Mucosa of gallbladder (tissue), 1 donor: ENCODE data around the gene VSX1. TPM values are rescaled to one million over a fixed set of nuclear protein-coding genes. Genes with fewer than 3 reads are reported as not detected.

Experiments used
- DNase-seq: peaks from one replicate; pipeline ENCODE4 v3.0.0-alpha.2; 2020; ENCODE audit warnings: low spot score
- total RNA-seq: library from RNA; stranded (reverse); gene quantifications from one replicate; pipeline ENCODE4 v1.2.1, GENCODE V29; 2021
- donor health status: DM: no; HTN: no; CAD: no.

Gene VSX1
- total RNA-seq, 1 donor from 2014 or later: not detected

DNA sequence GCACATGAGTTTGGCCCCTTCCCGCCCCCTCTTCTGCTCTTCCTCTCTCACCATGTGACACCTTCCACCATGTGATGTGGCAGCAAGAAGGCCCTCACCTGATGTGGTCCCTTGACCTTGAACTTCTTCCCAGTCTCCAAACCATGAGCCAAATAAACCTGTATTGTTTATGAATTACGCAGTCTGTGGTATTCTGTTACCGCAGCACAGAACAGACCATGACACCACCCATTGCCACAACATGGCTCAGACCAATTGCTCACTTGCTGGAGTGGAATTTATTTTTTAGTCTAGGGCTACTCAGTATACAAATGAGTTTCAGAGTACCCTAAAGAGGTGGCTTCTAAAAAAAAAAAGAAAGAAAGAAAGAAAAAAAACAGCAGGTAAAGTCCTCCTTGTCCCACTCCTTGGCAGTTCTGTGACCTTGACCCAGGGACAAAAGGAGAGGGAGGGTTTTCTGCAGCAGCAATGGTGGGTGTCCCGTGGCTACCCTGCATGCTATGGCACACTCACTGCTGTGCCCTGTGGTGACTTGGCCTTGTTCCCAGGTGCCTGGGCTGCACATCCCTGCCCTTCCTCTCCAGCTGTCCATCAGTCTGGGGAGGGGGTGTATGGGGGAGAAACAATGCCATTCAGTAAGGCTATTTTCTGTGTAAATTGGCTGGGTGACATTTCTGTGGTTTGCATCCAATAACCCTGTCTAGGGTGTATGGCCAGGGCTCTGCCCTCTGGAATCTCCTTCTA lies 5.4 kb upstream of the VSX1 start:
- no peak for DNase-seq

DNA sequence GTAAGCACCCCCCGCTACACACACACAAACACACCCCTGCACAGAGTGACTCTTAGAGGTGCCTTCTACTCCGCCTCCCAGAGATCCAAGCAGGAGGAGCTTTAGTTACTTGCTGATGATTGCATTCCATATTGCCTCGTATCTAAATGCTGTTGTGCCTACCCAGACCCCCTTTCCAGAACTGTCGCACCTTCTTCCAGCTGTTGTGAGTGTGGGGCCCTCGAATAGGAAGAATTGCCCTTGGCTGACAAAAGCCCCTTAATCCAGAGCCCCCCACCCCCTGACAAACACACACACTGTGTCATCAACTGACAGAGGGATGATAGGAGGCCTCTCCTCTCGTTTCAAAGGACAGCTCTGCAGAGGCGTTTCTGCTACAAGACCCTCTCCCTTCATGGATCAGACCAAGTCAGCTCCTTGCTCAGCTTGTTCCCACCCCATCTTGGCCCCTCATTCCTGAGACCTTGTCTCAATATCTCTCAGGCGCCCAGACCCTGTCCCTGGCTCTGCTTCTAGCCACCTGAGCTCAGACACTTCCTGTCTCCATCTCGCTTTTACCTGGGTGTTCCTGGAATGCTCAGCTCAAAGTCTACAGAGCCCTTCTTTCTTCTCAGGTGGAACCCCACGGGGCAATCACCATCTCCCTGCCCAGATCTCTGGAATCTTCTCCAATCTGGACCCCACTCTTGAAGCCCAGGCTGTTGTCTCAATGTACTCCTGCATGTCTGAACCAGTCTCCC lies 4.0 kb upstream of the VSX1 start:
- no peak for DNase-seq

DNA sequence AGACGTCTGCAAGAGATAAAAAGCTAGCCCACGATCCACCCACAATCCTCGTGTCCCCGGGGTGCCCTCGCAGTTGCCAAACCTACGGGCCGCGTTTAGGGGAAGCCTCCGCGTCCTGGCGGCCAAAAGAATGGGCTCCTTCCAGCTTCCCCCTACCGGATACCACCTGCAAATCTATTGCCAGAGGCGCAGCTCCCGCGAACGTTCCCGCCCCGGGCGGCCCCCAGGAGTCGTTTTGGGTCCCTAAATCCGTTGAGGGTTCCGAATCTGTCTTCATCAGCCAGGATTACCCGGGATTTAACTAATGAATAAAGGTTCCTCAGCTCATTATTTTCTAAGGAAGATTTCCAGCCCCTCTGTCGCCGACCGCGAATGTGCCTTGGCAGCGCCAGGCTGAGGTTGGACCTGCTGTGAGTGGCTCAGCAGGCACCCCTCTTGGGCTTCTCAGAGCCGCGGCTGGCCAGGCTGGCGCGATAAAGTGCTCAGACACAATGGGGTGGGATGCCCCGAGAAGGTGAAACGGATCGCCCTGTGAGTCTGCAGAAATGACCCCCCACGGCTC lies 2.8 kb upstream of the VSX1 start:
- no peak for DNase-seq

DNA sequence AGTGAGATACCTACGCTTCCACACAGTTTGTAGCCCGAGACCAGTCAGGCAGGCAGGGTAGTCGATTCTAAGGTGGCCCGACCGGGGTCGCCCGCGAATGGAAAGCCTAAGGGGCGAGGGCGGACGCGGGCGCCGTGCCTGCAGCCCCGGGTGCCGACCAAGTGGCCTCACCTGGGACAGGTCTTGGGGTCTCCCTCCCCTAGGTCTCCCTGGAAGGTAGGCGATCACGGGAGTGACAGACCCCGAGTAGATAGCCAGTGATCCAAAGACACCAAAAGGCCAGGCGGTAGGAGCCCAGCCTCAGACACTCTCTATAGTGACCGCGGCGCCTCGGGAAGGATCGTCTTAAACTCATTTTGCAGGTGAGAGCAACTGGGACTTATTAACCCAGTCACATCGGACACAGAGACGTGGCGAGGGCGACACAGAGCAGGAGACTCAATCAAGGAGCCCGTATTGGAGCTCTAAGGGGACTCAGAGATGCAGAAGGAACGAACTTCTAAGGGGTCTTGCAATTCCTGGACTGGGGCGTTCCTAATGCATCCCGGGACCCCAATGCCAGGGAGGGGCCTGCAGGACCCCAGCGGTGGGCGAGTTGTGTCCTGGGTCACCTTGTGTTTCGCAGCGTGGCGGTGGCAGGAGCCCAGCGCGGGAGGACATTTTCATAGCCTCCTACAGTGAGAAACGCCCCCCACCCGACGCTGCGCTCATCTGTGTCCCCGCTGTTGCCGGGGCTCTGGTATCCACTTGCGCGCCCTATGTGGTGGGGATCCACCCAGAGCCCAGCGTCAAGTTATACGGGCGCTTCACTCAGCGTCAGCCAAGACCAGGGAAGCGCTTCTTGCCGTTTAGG lies 2.1 kb upstream of the VSX1 start:
- no peak for DNase-seq

DNA sequence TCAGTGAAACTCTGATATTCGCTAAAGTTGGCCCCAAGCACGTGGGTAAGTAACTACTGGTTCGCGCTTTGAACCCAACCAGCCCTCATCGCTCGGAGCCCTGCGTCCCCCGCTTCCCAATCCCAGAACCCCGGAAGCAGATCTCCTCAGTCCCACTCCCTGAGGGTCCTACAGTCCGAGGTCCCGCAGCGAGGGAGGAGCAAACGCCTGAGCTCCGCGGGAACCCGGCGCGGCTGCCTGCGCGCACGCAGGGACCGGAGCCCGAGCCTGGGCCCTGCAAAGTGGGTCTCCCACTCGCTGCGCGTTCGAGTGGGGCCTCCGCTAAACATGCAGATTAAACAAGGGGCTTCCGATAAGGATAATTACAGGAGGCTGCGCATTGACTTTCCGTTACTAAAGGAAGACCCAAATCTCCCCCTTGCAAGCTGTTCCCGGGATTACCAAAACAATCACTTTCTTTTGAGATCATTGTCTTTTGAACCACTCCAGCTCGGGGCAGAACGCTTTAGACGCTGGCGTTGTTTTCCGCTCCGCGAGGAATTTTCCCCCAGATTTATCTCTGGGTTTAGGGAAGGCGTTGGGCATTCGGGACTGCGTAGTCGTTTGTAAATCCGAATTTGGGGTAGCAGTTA lies 1.3 kb upstream of the VSX1 start:
- DNase-seq: no peak

DNA sequence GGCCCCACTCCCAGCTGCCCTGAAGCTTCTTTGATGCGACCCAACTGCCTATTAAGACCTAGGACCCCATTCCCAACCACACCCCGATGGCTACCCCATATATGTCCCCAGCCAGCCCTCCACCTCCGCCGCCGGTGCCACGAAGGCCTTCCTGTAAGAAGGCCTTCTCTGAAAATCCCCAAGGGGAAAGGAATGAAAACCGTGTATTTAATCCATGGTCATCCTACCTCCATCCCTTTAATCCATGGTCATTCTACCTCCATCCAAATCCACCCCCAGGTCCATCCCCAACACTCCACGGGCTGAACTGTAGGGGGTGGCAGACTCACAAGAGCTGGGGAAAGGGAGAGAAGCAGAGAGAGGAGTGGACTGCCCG lies 545 bp upstream of the VSX1 start:
- no peak for DNase-seq

DNA sequence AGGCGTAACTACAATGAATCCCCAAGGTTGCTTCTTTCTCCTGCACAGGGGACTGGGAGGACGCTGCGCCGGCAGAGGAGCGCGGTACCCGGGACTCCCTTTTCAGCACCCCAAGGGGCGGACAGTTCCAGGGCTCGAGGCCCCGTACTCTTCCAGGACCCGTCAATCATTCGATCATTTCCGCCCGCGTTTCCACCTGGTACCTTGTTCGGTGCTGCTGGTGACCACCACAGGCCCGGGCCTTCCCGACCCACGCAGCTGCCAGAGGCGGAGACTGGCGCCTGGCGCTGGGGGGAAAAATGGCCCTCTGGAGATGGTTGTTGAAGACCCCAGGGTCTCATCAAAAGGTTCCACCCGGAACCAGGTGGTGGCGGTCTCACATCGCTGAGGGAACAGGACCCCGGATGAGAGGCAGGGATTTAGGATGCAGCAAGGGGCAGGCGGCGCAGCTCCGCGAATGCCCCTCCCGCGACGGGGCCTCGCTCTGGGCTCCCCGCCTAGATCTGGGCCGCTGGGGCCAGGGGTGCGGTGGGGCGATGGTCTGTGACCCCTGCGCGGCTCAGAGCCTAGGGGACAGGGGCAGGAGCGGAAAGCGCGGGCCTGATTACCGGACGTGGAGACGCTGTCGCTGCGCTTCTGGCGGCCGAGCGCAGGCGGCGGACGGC lies 744 bp downstream of the VSX1 start:
- DNase-seq: no peak

DNA sequence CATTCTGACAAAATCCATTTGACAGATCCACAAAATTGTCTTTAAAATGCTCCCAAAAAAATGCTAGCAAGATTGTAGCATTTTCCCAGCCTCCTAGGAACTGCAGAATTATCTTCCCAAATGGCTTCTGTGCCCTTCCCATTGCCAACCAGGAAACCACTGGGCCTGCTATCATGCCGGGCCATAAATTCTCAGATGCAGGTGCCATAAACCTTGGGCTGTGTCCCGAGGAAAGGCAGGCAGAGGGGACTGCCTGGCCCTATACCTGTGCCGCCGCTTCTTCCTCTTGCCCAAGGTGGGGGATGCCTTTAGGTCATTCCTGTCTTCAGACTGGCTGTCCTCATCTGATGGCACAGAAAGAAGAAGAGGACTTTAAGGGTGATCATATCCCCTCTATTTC lies 2.8 kb downstream of the VSX1 start:
- no peak for DNase-seq

DNA sequence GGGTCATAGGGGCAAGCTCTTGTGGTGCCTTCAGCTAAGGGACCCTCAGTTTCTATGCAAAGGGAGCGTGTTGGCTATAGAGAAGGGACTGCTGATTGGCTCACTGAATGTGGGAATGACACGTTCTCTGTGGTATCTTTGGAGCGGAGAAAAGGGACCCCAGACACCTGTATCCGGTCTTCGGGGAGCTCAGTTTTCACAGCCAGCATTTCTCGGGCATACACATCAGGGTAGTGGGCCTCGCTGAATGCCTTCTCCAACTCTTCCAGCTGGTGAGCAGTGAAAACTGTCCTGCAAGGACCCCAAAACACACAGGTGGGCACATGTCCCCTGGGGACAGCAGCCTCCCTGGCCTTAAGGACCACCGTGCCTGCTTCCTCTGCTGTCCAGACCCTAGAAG lies 3.3 kb downstream of the VSX1 start:
- no peak for DNase-seq

DNA sequence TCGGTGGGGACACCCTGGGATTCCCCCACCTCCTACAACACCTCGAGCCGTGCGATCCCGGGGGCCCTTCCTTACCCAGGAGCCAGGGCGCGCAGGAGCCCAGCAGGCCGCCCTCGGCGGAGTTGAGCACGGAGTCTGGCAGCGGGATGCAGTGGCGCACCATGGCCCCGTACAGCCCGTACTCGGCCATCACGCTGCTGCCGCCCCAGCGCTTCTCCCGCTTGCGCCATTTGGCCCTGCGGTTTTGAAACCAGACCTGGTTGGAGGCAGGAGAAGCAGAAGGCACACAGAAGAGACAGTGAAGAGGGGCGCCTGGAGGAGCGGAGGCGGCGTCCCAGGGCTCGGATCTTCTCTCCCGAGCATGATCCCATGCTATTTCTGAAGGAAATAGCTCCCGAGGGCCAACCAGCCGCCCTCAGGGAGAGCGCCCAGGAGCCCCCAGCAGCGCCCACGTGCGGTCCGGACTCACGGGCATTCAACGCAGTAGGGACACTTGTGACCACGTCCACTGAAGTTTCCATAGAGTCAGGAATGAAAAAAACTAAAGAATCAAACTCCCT lies 4.3 kb downstream of the VSX1 start:
- DNase-seq: peak; percentile 10

DNA sequence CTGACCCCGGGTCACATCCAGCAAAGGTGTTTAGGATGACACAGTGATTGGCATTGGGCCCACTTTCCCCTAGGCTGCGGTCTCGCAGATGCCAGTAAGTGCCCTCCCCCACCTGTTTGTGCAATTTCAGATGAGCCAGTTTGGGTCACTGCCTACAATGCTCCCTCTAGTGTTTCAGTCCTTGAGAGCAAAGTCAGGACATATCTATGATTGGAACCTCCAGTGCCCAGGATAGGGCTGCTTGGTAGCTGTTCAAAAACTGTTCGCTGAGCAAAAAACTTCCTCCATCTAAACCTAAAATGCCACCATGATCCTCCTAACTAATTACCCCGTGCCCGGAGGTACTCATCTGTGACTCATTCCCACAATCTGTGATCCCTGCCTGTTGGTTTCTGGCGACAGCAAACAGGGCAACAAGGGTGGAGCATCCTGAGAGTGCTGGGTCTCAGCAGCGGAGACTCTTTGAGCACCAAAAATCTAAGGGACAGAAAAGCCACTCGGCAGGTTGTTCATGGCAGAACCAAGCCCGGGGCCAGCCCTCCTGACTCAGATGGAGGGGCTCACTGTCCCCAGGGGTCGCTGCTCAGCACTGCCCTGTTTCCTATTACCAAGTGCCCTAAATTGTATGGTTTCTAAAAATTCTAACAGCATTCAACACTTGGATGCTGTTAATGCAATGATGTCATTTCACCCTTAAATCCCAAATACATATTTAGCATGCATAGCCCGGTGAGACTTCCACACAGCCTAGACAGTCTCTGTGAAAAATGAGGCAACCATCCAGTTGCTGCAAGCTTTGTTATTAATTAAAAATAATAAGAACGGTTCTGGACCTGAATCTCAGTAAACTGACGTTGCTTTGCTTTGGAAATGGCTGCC lies 5.0 kb downstream of the VSX1 start:
- DNase-seq: peak; percentile 19

DNA sequence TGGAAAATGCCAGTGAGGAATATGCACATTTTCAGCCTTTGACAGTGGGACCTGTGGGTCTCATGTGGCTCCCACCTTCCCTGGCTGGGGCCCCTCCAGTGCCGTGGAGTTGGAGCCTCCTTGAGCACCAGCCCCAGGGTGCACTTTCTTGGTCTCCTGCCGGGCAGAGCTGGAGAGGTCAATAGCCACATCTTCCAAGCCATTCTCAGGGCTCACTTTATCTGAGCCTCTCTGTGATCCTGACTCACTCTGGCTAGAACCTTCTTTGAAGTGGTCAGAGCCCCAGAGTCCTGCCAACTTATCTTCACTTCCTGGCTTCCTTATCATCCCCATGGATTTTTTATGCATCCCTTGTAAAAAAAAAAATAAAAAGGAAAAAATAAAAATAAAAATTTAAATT lies 5.7 kb downstream of the VSX1 start:
- DNase-seq: no peak

DNA sequence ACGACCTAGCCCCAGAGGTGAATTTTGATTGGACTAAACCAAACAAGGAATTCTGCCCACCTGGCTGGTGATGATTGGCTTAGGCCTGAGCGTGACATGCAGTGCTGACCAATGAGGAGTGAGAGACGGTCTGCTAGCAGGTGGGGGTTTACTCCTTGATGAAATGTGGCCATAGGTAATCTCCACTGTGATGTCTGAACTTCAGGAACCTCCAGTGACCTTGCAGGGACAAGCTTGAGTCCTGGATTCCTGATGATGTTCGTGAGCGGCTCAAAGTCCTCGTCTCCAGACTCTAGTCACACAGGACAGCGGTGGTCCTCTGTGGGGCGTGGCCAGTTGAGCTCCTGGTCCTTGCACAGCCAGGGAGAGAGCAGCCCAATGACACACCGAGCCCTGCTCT lies 8.4 kb downstream of the VSX1 start:
- no peak for DNase-seq

DNA sequence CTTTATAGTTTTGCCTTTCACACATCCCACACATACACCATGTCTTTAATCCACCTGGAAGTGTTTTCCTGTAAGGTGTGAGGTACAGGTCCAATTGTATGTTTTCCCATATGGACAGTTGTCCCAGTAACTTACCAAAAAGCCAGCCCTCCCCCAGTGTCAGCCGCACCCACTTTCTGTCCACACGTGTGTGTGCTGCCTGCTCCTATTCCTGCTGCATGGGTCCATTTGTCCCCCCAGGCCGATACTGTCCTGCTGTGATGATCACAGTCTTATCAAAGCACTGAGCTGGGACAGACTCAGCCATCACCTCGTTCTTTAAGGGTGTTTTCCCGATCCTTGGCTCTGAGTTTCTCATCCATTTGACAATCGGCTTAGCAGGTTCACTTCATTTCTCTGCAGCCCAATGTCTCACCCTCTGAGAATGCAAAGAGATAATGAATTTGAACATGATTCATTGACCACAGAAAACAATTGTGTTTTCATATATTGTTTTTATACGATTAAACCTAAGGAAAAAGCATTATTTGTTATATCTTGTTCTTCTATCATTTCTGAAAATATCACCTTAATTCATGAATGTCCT lies 9.6 kb downstream of the VSX1 start:
- no peak for DNase-seq

DNA sequence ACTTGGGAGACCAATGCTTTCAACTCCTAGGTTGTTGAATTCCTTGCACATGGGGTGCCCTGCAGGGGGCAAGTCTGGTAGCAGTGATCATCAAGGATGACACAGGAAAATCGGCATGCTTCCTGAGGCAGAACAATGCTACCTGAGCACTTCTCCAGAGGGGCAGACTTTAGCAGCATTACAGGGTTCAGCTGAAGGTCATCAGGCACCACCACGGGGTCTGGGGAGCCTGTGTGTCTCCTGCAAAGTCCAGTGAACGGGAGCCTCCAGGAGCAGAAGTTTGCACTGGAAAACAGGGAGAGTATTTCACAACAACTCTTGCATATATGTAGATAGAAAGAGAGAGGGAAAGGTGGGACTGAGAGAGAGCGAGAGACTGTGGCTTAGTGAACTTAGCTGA lies 10.2 kb downstream of the VSX1 start:
- DNase-seq: no peak

DNA sequence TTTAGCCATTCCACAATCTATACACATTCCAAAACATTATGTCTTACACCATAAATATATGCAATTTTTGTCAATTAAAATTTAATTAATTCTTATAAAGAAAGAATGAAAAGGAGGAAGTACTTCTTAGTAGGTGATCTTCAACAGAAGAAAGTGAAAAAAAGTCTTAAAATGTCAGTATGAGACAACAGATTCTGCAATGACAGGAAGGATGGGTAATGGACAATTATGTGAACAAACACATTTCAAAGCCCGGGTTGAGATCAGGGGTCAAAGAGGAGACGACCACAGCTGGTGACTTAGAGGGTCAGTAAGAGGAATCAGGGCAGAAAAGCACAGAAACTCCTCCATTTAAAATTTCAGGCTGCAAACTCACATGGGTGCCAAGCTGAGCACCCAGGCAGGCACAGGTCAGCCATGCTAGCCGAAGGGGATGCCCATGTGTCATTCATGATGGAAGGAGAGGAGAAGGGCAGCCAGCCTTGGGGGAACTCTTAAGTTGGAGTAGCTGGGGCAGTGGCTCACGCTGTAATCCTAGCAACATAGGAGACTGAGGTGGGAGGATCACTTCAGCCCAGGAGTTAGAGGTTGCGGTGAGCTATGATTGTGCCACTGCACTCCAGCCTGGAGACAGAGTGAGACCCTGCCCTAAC lies 11.0 kb downstream of the VSX1 start:
- DNase-seq: no peak

DNA sequence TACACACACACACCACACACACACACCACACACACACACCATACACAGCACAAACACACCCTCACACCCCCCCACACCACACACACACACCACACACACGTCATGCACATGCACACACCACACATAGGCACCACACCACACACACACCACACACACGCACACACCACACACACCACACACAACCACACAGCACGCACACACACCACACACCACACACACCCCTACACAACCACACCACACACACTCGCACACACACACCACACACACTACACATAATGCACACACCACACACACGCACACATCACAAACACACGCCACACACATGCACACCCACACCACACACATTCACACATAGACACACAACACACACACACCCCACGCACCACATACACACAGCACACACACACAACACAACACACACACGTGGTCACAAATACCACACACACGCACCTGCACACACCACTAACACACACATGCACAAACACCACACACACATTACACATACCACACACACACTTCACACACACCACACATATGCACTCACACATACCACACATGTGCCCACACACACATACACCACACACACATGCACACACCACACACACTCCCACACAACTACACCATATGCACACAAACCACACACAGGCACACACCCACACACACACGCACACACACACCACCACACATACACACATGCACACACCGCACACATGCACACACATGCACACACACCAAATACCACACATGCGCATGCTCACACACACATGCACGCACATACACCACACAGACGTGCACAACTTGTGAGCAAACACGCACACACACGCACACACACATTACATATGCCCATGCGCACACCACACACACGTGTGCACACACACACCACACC lies 14.6 kb downstream of the VSX1 start:
- no peak for DNase-seq

DNA sequence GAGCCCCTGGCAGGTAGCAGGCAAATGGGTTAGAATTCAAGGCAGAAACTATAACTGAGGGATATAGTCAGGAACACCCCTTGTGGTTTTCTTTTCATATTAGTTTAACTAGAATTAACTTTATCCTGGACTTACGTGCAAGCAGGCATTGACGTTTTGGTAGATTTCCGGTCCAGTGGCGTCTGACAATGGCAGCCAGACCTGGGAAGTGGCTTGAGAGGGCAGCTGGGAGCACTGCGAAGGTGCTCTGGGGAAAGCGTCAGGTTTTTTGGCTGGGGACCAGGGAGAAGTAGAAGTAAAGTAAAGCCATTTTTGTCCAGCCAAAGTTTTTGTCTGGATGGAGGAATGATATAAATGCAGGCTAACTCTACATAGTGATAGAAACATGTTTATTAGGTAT lies 15.6 kb downstream of the VSX1 start:
- no peak for DNase-seq
